WTC11 (cell line): ENCODE measurements around the gene TEX52.

ENCODE experiments used
- CBFB ChIP-seq: sonication (generic); formaldehyde crosslinking; IDR thresholded peaks from 2 replicates; pipeline ENCODE4 v1.8.1; 2022; ENCODE audit warnings: mild to moderate bottlenecking, low read depth, missing genetic modification reagents
- IRF2 ChIP-seq: sonication (generic); formaldehyde crosslinking; IDR thresholded peaks from 2 replicates; pipeline ENCODE4 v1.8.0; 2022; ENCODE audit warnings: low read depth, missing genetic modification reagents, borderline replicate concordance
- NFYB ChIP-seq: sonication (generic); formaldehyde crosslinking; conservative IDR thresholded peaks from 2 replicates; pipeline ENCODE4 v1.8.0; 2022; ENCODE audit warnings: low read depth, missing genetic modification reagents
- PRDM15 ChIP-seq: sonication (generic); formaldehyde crosslinking; IDR thresholded peaks from 2 replicates; pipeline ENCODE4 v1.8.0; 2022; ENCODE audit warnings: missing genetic modification reagents
- TCF7 ChIP-seq: sonication (generic); formaldehyde crosslinking; IDR thresholded peaks from 2 replicates; pipeline ENCODE4 v1.8.0; 2022; ENCODE audit warnings: mild to moderate bottlenecking, low read depth, missing genetic modification reagents, moderate library complexity
- TEAD4 ChIP-seq: sonication (generic); formaldehyde crosslinking; IDR thresholded peaks from 2 replicates; pipeline ENCODE4 v1.8.0; 2022; ENCODE audit warnings: mild to moderate bottlenecking, missing genetic modification reagents
- ZNF263 ChIP-seq: sonication (generic); formaldehyde crosslinking; IDR thresholded peaks from 2 replicates; pipeline ENCODE4 v1.8.1; 2022; ENCODE audit warnings: low read depth, mild to moderate bottlenecking, moderate library complexity, missing genetic modification reagents
- ZSCAN18 ChIP-seq: fragments of 250-450 bp; sonication (Bioruptor Pico); IDR thresholded peaks from 2 replicates; pipeline ENCODE4 v2.1.2; 2022; ENCODE audit warnings: mild to moderate bottlenecking, moderate library complexity
- TF ChIP-seq, protein P1 (sequence below): sonication (generic); formaldehyde crosslinking; IDR thresholded peaks from 2 replicates; pipeline ENCODE4 v1.8.0; 2022; ENCODE audit warnings: mild to moderate bottlenecking, missing genetic modification reagents
- TF ChIP-seq, protein P2 (sequence below): fragments of 200-600 bp; IDR thresholded peaks from 2 replicates; pipeline ENCODE4 v1.8.0; 2022; ENCODE audit warnings: antibody characterized with exemption
- TF ChIP-seq, protein P3 (sequence below): sonication (generic); formaldehyde crosslinking; IDR thresholded peaks from 2 replicates; pipeline ENCODE4 v1.8.1; 2023; ENCODE audit warnings: mild to moderate bottlenecking, missing genetic modification reagents, borderline replicate concordance

- TF ChIP-seq ZSCAN18 (CRISPR knock-in tag), result no peak
- no peak for TF ChIP-seq TCF7 (CRISPR knock-in tag)
- no peak for TF ChIP-seq NFYB (CRISPR knock-in tag)
- TF ChIP-seq, protein P1, sequence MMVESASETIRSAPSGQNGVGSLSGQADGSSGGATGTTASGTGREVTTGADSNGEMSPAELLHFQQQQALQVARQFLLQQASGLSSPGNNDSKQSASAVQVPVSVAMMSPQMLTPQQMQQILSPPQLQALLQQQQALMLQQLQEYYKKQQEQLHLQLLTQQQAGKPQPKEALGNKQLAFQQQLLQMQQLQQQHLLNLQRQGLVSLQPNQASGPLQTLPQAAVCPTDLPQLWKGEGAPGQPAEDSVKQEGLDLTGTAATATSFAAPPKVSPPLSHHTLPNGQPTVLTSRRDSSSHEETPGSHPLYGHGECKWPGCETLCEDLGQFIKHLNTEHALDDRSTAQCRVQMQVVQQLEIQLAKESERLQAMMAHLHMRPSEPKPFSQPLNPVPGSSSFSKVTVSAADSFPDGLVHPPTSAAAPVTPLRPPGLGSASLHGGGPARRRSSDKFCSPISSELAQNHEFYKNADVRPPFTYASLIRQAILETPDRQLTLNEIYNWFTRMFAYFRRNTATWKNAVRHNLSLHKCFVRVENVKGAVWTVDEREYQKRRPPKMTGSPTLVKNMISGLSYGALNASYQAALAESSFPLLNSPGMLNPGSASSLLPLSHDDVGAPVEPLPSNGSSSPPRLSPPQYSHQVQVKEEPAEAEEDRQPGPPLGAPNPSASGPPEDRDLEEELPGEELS, result no peak
- TF ChIP-seq IRF2, result no peak
- TF ChIP-seq, protein P2, sequence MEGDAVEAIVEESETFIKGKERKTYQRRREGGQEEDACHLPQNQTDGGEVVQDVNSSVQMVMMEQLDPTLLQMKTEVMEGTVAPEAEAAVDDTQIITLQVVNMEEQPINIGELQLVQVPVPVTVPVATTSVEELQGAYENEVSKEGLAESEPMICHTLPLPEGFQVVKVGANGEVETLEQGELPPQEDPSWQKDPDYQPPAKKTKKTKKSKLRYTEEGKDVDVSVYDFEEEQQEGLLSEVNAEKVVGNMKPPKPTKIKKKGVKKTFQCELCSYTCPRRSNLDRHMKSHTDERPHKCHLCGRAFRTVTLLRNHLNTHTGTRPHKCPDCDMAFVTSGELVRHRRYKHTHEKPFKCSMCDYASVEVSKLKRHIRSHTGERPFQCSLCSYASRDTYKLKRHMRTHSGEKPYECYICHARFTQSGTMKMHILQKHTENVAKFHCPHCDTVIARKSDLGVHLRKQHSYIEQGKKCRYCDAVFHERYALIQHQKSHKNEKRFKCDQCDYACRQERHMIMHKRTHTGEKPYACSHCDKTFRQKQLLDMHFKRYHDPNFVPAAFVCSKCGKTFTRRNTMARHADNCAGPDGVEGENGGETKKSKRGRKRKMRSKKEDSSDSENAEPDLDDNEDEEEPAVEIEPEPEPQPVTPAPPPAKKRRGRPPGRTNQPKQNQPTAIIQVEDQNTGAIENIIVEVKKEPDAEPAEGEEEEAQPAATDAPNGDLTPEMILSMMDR, result no peak
- no peak for TF ChIP-seq TEAD4 (CRISPR knock-in tag)
- TF ChIP-seq, protein P3, sequence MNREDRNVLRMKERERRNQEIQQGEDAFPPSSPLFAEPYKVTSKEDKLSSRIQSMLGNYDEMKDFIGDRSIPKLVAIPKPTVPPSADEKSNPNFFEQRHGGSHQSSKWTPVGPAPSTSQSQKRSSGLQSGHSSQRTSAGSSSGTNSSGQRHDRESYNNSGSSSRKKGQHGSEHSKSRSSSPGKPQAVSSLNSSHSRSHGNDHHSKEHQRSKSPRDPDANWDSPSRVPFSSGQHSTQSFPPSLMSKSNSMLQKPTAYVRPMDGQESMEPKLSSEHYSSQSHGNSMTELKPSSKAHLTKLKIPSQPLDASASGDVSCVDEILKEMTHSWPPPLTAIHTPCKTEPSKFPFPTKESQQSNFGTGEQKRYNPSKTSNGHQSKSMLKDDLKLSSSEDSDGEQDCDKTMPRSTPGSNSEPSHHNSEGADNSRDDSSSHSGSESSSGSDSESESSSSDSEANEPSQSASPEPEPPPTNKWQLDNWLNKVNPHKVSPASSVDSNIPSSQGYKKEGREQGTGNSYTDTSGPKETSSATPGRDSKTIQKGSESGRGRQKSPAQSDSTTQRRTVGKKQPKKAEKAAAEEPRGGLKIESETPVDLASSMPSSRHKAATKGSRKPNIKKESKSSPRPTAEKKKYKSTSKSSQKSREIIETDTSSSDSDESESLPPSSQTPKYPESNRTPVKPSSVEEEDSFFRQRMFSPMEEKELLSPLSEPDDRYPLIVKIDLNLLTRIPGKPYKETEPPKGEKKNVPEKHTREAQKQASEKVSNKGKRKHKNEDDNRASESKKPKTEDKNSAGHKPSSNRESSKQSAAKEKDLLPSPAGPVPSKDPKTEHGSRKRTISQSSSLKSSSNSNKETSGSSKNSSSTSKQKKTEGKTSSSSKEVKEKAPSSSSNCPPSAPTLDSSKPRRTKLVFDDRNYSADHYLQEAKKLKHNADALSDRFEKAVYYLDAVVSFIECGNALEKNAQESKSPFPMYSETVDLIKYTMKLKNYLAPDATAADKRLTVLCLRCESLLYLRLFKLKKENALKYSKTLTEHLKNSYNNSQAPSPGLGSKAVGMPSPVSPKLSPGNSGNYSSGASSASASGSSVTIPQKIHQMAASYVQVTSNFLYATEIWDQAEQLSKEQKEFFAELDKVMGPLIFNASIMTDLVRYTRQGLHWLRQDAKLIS (CRISPR knock-in tag), result no peak
- no peak for TF ChIP-seq PRDM15
- no peak for TF ChIP-seq ZNF263
- TF ChIP-seq CBFB (CRISPR knock-in tag), result no peak
Measured at GRCh38 chr12:2854669-2855453, 2.0 kb downstream of the TEX52 start.
